NT2/D1 (cell line): ENCODE measurements around the gene SDK1.

Experiments
- SUZ12 ChIP-seq: IDR thresholded peaks from 2 replicates; pipeline ENCODE4 v1.6.1; 2011; ENCODE audit not compliant: insufficient read length, insufficient read depth; ENCODE audit errors: extremely low read depth
- ZNF274 ChIP-seq: IDR thresholded peaks from 2 replicates; pipeline ENCODE4 v1.6.1; 2011; ENCODE audit warnings: mild to moderate bottlenecking, low read depth, low read length

DNA sequence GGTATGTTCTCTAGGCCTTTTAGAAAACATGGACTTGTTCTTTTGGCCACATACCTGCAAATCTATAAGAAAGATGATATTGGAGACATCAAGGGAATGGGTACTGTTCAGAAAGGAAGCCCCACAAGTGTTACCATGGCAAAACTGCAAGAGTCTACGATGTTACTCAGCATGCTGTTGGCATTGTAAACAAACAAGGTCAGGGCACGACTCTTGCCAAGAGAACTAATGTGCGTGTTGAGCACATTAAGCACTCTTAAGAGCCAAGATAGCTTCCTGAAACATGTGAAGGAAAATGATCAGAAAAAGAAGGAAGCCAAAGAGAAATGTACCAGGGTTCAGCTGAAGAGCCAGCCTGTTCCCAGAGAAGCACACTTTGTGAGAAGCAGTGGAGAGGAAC is 37.1 kb downstream of the SDK1 start:
- no peak for TF ChIP-seq SUZ12
- no peak for TF ChIP-seq ZNF274
